ENCODE data around the gene TFAP2A.
A peak's percentile ranks its signal among the peaks of the same experiment; 100 is the strongest.

Gene TFAP2A

DNA sequence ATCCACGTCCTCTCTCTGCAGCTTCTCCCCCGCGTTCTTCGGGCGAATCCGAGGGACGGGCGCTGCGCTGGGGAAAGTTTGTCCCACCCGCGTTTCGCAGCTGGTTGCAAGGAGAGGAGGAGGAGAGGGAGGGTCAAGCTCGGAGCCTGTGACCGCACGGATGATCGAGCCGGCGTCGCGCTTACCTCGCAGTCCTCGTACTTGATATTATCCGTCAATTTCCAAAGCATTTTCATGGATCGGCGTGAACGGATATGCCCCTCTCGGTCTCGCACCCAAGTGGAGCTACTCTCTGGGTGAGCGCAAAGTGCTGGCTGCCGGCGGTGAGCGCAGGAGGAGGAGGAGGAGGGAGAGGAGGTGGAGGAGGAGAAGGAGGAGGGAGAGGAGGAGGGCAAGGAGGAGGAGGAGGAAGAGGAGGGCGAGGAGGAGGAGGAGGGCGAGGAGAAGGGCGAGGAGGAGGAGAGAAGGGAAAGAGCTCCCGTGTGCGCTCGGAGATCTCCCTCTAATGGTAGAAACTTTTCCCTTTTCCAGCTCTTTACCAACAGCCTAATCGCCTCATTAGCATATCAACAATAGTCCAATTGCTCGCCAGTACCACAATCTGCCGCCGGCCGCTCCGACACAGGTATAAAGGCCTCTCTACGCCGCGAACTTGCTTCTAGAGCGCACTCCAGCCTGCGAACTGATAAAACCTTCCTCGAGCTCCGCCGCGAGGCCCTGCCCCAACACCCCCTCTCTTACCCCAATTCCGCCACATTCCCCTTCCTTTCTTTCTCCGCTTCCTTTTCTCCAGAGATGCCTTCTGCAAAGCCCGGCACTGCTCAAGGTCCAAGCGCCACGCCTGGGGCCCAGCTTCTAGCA, at the start of gene TFAP2A:
Gene TFAP2A (minus strand): TSS at position 319 of the 861 bp plus-strand sequence. CDS start 83 bp downstream, at position 236.
- DNase-seq: no peak

DNA sequence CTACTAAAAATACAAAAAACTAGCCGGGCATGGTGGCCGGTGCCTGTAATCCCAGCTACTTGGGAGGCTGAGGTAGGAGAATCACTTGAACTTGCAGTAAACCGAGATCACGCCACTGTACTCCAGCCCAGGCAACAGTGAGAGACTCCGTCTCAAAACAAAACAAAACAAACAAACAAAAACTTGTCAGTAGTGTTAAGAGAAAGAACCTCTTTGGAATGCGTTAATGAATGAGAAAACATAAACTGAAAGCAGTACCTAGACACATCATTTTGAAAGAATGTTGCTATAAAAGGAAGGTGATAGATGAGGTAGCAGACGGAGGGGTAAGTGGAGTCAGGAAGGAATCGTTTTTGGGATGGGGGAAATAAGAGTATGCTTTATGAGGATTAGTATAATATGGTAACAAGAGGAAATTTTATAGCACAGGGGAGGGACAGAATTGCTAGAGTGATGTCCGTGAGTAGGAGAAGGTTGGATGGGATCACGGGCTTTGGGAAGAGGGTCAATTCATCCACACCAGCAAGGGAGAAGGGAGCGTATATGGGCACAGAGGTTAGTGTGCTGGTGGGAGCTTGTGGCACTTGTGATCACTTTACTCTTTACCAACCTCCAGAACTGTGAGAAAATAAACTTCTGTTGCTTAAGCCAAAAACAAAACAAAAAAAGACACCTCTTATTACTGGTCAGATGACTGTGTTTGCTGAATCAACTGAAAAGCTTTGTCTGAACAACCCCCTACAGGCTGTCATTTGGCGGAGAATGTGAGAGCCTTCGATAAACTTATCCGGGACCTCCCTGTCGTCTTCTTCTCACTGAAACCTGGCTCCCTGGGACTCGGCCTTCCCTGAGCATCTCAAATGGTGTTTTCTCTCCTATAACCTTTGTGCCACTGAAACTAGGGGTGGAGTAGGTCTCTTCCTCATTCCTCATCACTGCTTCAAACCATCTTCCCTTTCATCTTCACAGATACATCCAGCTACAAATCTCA, 48.9 kb upstream of the TFAP2A start:
- no peak for DNase-seq

GRCh38 chr6:10463040-10463439, 48.2 kb upstream of the TFAP2A start:
- DNase-seq: no peak

GRCh38 chr6:10461850-10462249, 47.0 kb upstream of the TFAP2A start:
- no peak for DNase-seq

DNA sequence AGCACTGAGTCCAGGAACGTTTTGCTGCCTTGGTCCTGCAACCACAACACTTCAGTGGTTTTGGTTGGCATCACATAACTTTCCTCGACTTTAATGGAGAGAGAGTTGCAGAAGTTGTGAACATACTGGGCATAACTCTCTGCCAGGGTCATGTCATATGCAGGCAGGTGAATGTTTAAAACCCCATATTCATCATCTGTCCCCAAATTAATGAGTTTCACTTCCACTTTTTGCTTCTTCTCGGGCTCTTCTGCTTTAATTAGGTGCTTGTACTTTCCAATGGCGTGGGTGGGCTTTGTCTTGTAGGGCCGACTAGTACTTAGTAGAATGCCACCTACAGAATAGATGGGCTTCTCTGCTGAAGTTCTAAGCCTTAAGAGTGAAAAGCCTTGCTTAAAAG, 45.2 kb upstream of the TFAP2A start:
- DNase-seq: no peak

DNA sequence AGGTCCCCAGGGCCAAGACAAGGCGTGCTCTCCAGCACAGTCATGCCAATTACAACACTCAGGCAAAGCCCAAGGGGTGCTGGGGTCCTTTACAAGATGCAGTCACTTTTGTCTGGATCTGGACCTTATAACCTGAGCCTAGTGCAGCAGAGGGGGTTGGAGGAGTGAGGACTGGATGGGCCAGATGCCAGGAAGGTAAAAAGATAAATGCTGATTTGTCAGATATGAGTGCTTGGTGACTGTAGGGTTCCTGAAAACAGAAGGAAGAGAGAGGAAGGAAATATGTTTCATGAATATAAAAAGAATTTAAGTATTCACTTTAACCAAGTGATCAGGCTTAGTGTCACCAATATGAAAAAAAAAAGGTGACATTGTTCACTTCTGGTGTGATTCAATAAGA, 43.4 kb upstream of the TFAP2A start:
- no peak for DNase-seq

- no peak for DNase-seq
These were observed 38.7 kb upstream of the TFAP2A start for GRCh38 chr6:10453596-10453995.

GRCh38 chr6:10451828-10452509, 37.1 kb upstream of the TFAP2A start:
- DNase-seq: no peak

DNA sequence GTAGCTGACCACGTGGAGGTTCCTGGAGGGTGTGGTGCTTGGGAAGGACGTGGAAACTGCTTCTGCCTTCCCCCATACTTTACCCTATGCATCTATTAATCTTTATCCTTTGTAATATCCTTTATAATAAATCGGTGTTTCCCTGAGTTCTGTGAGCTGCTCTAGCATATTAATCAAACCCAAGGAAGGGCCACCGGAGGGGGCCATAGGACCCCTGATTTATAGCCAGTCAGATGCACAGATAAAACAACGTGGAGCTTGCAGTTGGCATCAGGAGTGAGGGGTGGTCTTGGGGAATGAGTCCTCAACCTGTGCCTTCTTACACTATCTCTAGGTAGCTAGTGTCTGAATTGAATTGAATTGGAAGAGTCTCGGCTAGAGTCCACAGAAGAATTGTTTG, 36.5 kb upstream of the TFAP2A start:
- DNase-seq: no peak

- no peak for DNase-seq
These were observed 34.9 kb upstream of the TFAP2A start for GRCh38 chr6:10449751-10450150.

DNA sequence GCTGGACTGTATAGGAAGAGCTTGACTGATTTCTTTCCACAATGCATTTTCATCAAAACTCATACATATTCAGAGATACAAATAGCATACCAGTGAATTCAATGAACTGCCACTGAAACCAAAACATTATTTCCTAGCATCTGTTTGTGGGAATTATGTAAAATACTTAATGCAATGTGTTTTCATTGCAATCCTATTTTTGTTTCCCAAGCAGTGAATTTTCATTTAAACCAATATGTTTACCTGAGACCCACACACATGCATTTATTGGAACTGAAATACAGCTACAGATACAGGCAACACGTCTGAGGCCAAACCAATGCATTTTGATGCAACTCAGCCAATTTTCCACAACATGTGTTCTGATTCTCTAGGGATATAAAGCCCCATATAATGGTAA, 33.2 kb upstream of the TFAP2A start:
- DNase-seq: no peak

DNA sequence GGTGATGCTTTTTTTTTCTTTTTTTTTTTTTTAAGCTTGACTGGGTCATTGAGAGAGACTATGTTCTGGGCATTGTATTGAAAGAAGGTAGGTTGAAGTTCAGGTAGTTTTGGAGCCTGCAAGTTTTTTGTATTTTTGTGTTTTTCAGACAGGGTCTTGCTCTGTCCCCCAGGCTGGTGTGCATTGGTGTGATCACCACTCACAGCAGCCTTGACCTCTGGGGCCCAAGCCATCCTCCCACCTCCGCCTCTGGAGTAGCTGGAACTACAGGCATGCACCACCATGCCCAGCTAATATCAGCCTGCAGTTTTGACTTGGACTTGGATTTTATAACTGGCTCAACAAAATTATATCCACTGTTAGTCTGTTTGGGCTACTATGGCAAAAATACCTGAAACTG, 31.7 kb upstream of the TFAP2A start:
- no peak for DNase-seq

DNA sequence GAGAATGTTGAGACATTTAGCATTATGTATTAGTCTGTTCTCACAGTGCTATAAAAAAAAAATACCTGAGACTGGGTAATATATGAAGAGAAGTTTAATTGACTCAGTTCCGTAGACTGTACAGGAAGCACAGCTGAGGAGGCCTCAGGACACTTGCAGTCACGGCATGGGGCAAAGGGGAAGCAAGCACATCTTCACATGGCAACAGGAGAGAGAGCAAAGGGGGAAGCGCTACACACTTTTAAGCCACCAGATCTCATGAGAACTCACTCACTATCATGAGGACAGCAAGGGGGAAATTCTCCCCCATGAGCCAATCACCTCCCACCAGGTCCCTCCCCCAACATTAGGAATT, 26.8 kb upstream of the TFAP2A start:
- DNase-seq: no peak

- no peak for DNase-seq
These were observed 26.3 kb upstream of the TFAP2A start for GRCh38 chr6:10441004-10441654.

DNA sequence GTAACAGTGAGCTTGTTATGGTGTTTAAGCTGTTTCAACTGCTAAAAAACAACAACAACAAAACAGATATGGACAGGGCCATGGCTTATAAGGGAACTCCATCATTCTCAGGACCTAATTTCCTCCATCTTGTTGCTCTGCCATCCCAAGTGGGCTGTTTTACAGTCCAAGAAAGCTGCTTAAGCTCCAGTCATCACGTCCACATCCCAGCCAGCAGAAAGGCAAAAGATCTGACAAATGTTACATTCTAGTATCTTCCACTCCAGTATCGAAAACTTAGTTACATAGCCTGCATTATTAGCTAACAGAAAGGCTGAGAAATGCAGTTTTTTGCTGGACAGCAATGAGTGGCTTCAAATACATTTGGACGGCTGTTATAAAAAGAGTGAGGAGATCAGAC, 23.0 kb upstream of the TFAP2A start:
- no peak for DNase-seq

DNA sequence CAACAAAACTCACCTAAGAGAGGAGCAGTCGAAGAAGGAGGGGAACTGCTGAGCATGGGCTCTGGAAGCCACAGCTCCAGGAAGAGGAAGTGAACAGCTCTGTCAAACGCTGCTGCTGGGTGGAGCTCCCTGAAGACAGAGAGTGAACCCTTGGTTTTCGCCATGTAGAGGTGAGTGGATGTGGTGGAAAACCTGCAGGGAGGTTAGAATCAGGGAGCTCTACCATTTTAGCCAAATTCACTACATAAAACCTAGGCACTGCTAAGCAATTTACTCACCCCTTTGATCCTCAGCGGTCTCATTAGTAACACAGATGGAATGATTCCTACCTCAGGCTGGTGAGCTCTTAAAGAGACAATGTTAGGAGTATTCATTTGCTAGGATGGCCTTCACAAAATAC, 19.4 kb upstream of the TFAP2A start:
- DNase-seq: no peak

- DNase-seq: no peak
These were observed 18.4 kb upstream of the TFAP2A start for GRCh38 chr6:10433322-10433721.

- DNase-seq: no peak
These were observed 16.7 kb upstream of the TFAP2A start for GRCh38 chr6:10431423-10432164.

DNA sequence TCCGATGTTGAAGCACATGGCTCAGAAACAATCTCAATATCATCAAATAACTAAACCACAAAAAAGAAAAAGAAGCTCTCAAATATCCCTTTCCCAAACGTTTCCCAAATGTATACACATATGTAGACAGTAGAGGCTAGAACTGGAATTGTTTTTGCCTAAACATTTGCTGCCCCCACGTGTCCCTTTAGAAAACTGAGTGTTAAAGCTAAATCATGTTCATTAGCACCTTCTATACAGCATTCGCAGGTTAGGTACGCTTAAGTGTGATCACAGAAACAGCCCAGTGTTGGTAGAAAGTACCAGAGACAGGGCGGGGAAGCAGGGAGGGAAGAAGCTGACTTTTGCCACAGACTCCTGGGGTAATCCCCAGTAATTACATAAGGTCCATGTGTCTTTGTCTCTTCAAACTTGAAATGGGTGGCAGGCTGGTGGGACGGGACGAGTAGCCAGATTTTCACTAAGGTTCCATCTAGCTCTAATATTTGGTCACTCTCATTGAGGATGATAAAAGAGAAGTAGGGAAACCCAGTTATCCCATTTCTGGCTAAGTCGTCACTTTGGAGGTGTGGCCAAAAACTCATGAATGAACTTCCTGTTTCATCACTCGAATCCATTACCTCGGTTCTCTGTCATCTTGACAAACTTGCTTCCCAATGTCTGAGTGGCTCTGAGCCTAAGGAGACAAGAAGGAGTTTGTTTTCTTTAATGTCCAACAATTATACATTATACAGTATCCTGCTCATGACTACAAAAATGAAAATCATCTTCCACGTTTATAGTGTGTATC, 15.0 kb upstream of the TFAP2A start:
- DNase-seq: peak in 1 of 2 experiments; percentile 62

GRCh38 chr6:10426781-10427279, 12.0 kb upstream of the TFAP2A start:
- DNase-seq: no peak

All from NCI-H1930 (cell line).